Hematopoietic multipotent progenitor cell treated with erythropoietin and hydrocortisone succinate and interleukin-3 and kit ligand, for 4 days (in vitro differentiated cells): ENCODE data around the gene MYO7A.

Experiments
- DNase-seq: peaks from one replicate; pipeline ENCODE4 v3.0.0-alpha.2; 2015

The MYO7A gene

DNA sequence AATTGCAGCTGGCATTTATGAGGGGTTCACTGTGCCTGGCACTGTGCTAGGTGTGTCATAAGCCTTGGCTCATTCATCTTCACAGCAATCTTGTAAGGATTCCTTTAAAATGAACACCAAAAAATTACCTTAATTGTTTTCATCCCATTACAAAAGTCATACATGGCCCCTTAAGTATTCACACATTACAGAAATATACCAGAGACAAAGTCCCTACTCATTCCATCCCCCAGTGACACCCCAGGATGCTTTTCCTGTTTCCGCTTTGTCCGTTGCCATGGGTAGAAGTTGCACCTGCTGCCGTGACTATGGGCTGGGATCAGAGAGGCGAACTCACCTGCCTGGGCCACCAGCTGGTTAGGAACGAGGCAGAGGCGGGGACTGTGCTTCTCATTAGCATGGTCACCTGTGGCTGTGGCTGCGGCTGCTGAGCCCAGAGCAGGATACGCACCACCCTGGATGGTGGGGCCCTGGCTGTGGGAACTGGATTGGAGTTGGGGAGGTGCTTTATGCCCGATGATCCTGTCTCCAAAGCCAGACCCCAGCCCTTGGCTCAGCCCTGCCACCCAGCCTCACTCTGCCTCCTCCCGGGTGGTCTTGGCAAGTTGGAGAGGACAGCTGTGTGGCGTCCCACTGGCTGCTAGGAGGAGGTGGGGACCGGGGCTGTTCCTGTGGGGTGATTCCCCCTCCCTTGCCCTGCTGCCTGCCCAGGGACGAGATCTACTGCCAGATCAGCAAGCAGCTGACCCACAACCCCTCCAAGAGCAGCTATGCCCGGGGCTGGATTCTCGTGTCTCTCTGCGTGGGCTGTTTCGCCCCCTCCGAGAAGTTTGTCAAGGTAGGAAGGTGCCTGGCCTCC is 60.8 kb downstream of the MYO7A start:
- no peak for DNase-seq

- DNase-seq: no peak
Measured at GRCh38 chr11:77189588-77190210, 61.7 kb downstream of the MYO7A start.

GRCh38 chr11:77190331-77191075 is 62.5 kb downstream of the MYO7A start:
- DNase-seq: no peak

GRCh38 chr11:77191429-77191822 is 63.4 kb downstream of the MYO7A start:
- no peak for DNase-seq

GRCh38 chr11:77191823-77192495 is 63.9 kb downstream of the MYO7A start:
- DNase-seq: peak; percentile 66

DNA sequence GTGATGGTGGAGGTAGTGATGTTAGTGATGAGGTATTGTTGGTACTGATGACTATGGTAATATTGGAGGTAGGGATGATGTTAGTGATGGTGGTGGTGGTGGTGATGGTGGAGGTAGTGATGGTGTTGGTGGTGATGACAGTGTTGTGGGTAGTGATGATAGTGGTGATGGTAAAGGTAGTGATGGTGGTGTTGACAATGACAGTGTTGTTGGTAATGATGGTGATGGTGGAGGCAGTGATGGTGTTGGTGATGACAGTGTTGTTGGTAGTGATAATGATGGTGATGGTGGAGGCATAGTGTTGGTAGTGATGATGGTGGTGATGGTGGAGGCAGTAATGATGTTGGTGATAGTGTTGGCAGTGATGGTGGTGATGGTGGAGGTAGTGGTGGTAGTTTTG is 65.1 kb downstream of the MYO7A start:
- no peak for DNase-seq

DNA sequence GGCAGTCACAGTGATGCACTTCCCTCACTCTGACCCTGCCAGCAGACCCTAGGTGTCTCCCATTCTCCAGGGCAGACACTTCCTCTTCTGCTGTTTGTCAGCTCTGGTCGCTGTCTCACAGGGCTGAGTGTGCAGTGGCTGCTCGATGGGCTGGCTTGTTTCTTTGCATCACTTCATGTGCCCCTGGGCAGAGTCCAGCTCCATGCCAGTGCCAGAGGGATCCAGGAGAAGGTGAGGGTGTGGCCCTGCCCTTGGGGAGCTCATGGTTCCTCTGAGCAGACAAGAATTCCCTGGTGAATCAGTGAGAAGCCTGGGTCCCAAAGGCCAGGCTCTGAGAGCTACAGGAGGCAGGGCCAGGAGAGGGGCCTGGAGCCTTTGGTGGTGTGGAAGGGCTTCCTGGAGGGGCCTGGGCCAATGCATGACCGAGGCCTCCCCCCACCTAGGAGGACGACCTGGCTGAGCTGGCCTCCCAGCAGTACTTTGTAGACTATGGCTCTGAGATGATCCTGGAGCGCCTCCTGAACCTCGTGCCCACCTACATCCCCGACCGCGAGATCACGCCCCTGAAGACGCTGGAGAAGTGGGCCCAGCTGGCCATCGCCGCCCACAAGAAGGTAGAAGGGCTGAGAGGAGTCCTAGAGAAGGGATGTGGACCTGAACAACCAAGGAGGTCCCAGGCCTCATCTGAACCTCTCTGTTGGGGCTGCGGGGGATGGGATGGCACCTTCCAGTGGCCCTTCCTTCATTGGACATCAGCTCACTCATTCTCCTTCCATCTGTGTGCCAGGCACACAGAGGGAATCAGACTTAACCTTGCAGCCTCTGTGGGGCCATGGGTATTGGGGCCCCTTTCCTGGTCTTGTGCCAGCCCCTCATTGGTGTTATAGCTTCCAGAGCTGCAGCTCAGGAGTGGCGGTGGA is 66.1 kb downstream of the MYO7A start:
- DNase-seq: peak; percentile 36

DNA sequence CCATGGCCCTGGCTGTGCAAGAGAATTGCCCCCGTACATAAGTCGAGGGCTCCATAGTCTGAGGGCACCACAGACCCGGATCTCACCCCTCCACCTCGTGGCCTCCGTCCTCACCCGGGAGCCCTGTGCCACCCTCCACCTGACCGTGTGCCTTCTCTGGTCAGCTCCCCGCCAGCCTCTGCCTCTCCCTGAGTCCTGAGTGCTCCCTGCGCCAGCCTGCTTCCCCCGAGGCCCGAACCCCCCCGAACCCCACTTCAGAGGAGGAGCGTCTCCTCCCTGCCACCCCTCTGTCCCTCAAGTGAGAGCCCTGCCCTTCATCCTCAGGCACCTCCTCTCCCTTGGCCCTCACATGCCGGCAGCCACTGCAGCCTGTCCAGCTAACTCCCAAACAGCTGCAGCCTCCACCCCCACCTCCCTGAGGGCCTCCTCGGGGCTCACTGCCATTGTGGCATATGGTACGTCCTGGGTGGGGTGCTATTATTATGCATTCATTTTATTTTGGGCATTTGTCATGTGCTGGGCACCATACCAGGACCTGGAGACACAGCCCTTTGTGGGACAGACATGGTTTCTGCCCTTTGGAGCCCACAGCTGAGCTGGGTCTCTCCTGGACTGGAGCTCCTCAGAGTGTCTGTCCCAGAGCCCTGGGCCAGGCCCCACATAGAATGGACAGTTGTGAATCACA is 67.2 kb downstream of the MYO7A start:
- DNase-seq: no peak

DNA sequence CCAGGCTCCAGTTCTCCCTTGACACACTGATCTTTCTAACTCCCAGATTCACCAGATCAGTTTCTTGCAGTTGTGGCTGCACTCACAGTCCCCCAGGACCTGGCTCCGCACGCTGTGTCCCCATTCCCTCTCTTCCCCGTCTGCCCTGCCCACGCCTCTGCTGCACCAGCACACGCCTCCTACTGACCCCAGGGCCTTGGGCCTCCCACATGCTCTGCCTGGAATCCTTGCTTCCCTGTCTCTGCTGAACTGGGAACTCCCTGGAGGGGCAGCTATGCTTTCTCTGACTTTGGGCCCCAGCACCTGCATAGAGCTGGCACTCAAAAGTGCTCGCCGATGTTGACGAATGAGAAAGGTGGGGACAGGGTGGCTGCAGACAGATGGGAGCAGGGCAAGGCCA is 68.9 kb downstream of the MYO7A start:
- DNase-seq: no peak

- DNase-seq: no peak
Measured at GRCh38 chr11:77197626-77198320, 69.7 kb downstream of the MYO7A start.

- peak; percentile 67 for DNase-seq
Measured at GRCh38 chr11:77198440-77198849, 70.4 kb downstream of the MYO7A start.

GRCh38 chr11:77199137-77199745 is 71.2 kb downstream of the MYO7A start:
- no peak for DNase-seq

DNA sequence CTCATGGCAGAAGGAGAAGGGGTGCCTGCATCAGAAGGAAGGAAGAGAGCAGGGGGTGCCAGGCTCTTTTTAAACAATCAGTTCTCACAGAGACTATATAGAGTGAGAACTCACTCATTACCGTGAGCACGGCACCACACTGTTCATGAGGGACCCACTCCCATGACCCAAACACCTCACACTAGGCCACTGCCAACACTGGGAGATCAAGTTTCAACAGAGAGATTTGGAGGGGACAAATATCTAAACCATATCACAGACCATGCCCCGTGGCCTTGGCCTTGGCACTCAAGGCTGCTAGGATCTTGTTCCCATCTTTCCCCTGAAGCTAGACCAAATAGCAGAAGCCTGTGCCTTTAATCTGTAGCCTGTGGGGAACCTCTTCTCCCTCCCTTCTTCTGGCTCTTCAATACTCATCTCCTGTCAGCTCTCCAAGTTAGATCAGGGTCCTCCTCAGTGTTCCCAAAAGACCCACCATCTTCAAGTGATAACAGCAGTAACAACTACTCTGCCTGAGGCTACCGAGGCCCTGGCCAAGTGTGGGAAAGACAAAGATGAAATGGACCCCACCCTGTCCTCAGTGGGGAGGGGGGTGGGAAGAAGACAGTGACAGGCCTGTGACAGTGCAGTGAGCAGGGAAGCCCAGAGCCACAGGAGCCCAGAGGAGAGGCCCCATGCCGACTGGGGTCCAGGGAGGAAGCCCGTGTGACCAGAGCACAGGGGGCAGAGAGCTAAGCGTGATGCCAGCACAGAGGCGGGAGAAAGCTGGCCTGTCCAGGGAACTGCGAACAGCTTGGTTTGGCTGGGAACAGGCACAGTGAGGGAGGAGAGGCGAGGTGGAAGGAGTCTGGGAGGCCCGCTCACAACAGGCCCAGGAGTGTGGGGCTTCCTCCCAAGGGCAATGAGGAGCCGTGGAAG is 72.6 kb downstream of the MYO7A start:
- DNase-seq: no peak

GRCh38 chr11:77201370-77201769 is 73.3 kb downstream of the MYO7A start:
- DNase-seq: no peak

DNA sequence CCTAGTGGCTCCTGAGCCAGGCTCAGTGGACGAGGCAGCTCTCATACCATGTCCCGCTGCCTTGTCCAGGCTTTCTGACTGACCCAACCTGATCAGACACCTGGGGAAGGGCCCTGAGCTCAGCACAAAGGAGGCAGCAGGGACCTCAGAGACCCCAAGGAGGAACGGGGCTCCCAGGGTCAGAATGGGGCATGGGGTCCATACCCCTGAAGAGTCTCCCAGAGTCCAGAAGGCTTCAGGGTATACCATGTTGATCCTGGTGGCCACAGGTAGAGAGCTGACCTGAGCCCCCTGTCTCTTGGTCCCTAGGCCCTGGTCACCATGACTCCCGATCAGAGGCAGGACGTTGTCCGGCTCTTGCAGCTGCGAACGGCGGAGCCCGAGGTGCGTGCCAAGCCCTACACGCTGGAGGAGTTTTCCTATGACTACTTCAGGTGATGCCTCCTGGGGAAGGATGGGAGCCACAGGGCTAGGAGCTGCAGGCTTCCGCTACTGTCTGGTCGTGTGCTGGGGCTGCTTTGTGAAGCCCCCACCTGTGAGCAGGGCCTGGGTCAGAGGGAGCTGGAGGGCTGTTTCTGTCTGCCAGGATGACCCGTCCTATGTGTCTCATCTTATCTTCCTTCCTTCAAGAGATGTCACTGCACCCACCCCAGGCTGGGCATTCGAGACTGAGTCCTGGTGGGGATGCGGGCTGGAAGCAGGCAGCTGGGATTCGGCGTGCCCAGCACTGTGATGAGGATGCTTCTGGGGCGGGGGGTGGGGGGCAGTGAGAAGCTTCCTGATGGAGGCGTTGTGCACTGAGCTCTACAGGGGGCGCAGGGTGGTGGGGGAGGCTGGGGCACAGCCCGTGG is 74.2 kb downstream of the MYO7A start:
- DNase-seq: no peak

- DNase-seq: no peak
Measured at GRCh38 chr11:77202941-77203900, 75.2 kb downstream of the MYO7A start.
